HG02588 (cell line): ENCODE measurements around the gene CCDC159.

Source experiments
- ATAC-seq: cut with Tn5 transposase; IDR thresholded peaks from one replicate; pipeline ENCODE4 v1.9.1; 2021; ENCODE audit warnings: mild to moderate bottlenecking, moderate library complexity; ENCODE audit not compliant: unreplicated experiment

CCDC159 gene

GRCh38 chr19:11384778-11385129, 38.4 kb downstream of the CCDC159 start:
- ATAC-seq = no peak

GRCh38 chr19:11387162-11388034, 41.1 kb downstream of the CCDC159 start:
- no peak for ATAC-seq

- no peak for ATAC-seq
Observed at GRCh38 chr19:11390359-11390758, 44.0 kb downstream of the CCDC159 start.

GRCh38 chr19:11390933-11391680, 44.8 kb downstream of the CCDC159 start:
- no peak for ATAC-seq

- no peak for ATAC-seq
Observed at GRCh38 chr19:11397089-11397610, 50.8 kb downstream of the CCDC159 start.

GRCh38 chr19:11399667-11400066, 53.3 kb downstream of the CCDC159 start:
- no peak for ATAC-seq

GRCh38 chr19:11400798-11401197, 54.5 kb downstream of the CCDC159 start:
- ATAC-seq = no peak

- ATAC-seq = no peak
Observed at GRCh38 chr19:11401808-11402543, 55.7 kb downstream of the CCDC159 start.
